Islet of Langerhans (tissue), 1 donor: ENCODE measurements around the gene KASH5.

Experiments
- FAIRE-seq: peaks from one replicate; lab custom pipeline; 2011; peaks lifted over from hg19 to GRCh38; lab: Jason Lieb, UNC

Gene KASH5

GRCh38 chr19:49387936-49388372 is at the start of gene KASH5:
Gene KASH5, plus strand, starts transcription at chr19:49388249. Its CDS starts 2,635 bp downstream, at chr19:49390884.
- FAIRE-seq, result no peak

GRCh38 chr19:49338691-49339300 is 49.3 kb upstream of the KASH5 start:
- no peak for FAIRE-seq

- FAIRE-seq, result no peak
Observed at GRCh38 chr19:49339301-49340068, 48.6 kb upstream of the KASH5 start.

GRCh38 chr19:49340069-49340864 is 47.8 kb upstream of the KASH5 start:
- no peak for FAIRE-seq

GRCh38 chr19:49340865-49341718 is 47.0 kb upstream of the KASH5 start:
- FAIRE-seq, result no peak

- FAIRE-seq, result no peak
Observed at GRCh38 chr19:49342291-49342721, 45.7 kb upstream of the KASH5 start.

GRCh38 chr19:49343123-49343522 is 44.9 kb upstream of the KASH5 start:
- FAIRE-seq, result no peak

- no peak for FAIRE-seq
Observed at GRCh38 chr19:49344505-49345423, 43.3 kb upstream of the KASH5 start.

GRCh38 chr19:49347191-49347590 is 40.9 kb upstream of the KASH5 start:
- no peak for FAIRE-seq

GRCh38 chr19:49347835-49348234 is 40.2 kb upstream of the KASH5 start:
- FAIRE-seq, result no peak

- FAIRE-seq, result no peak
Observed at GRCh38 chr19:49348305-49349189, 39.5 kb upstream of the KASH5 start.

- FAIRE-seq, result no peak
Observed at GRCh38 chr19:49349567-49349966, 38.5 kb upstream of the KASH5 start.

- no peak for FAIRE-seq
Observed at GRCh38 chr19:49355909-49356353, 32.1 kb upstream of the KASH5 start.

- no peak for FAIRE-seq
Observed at GRCh38 chr19:49356382-49356781, 31.7 kb upstream of the KASH5 start.

GRCh38 chr19:49357186-49357585 is 30.9 kb upstream of the KASH5 start:
- FAIRE-seq, result no peak

GRCh38 chr19:49359851-49360820 is 27.9 kb upstream of the KASH5 start:
- FAIRE-seq, result no peak

GRCh38 chr19:49361438-49362047 is 26.5 kb upstream of the KASH5 start:
- FAIRE-seq, result no peak
